ENCODE results near the gene LMF2. TPM values are rescaled to one million over a fixed set of nuclear protein-coding genes. Genes with fewer than 3 reads are reported as not detected.
A peak's percentile ranks its signal among the peaks of the same experiment; 100 is the strongest.

The LMF2 gene
- total RNA-seq, 2 experiments from 2014 or later: 49.2 to 50.7 TPM

- CTCF ChIA-PET (ENCODE audit: unreplicated experiment): no interaction called here
- POLR2A ChIA-PET: no interaction called here
- H3K9me2 ChIP-seq (ENCODE audit: insufficient read depth, low read length): no peaks in the 10 kb centered on the region
- peak within 1 kb of the TSS; percentile 69 for H3K4me2 ChIP-seq (ENCODE audit: low read length)
- TF ChIP-seq EZH2phosphoT487 (IDR thresholded peaks at IDR 0.05; ENCODE audit: borderline replicate concordance, low read depth, low read length) (no peak), CTCF (conservative IDR thresholded peaks at IDR 0.05; ENCODE audit: low read length) (no peak)
- no peaks in the 10 kb centered on the region for H4K20me1 ChIP-seq (ENCODE audit: insufficient read depth, low read length)
- intact Hi-C loops (cut with micrococcal nuclease; ENCODE audit: unreplicated experiment): no loop called here
- no peaks in the 10 kb centered on the region for H3K79me2 ChIP-seq (ENCODE audit: insufficient read depth, low read depth, low read length)
- peak; percentile 55 for DNase-seq (ENCODE audit: low spot score)
- no peaks in the 10 kb centered on the region for H3K9me3 ChIP-seq (ENCODE audit: low read length)
- peaks cover 10% of the 10 kb centered on the region for H3K4me1 ChIP-seq (ENCODE audit: insufficient read depth, low read length, poor library complexity, severe bottlenecking)
- BruUV-seq (replicated peaks): no TSS peak
- no peaks in the 10 kb centered on the region for H3K36me3 ChIP-seq (ENCODE audit: insufficient read depth, low read length)
- 0 out of 2 replicates have a peak within 1 kb of the TSS, but pooled peaks have one; percentile 10 for H2AFZ ChIP-seq (ENCODE audit: low read length)
- H3K27ac ChIP-seq (ENCODE audit: low read depth, low read length, poor library complexity, severe bottlenecking): no peak within 1 kb of the TSS
- H3K4me3 ChIP-seq (ENCODE audit: low read depth, low read length, poor library complexity, severe bottlenecking): peak within 1 kb of the TSS; percentile 68
Measured at GRCh38 chr22:50481440-50482106, 25.9 kb downstream of the LMF2 start, which contains the start of gene ADM2. Gene ADM2 (plus strand): TSS chr22:50481543. CDS start chr22:50481848, 305 bp downstream.

GRCh38 chr22:50481045-50481439, 26.5 kb downstream of the LMF2 start:
- Histone ChIP-seq H3K4me2 (ENCODE audit: low read length) (peak overlapping the region; percentile 69; the same call in 1 of the 2 replicates), H3K79me2 (ENCODE audit: insufficient read depth, low read depth, low read length) (no peaks in the 10 kb centered on the region), H2AFZ (ENCODE audit: low read length) (no peak overlapping the region), H3K9me2 (ENCODE audit: insufficient read depth, low read length) (no peaks in the 10 kb centered on the region), H3K27ac (ENCODE audit: low read depth, low read length, poor library complexity, severe bottlenecking) (no peak overlapping the region), H3K36me3 (ENCODE audit: insufficient read depth, low read length) (no peaks in the 10 kb centered on the region), H3K4me1 (ENCODE audit: insufficient read depth, low read length, poor library complexity, severe bottlenecking) (peaks cover 10% of the 10 kb centered on the region), H3K9me3 (ENCODE audit: low read length) (no peaks in the 10 kb centered on the region), H4K20me1 (ENCODE audit: insufficient read depth, low read length) (no peaks in the 10 kb centered on the region), H3K4me3 (ENCODE audit: low read depth, low read length, poor library complexity, severe bottlenecking) (peak overlapping the region; percentile 68)
- POLR2A ChIA-PET: no interaction called here
- no peak for TF ChIP-seq EZH2phosphoT487 (IDR thresholded peaks at IDR 0.05; ENCODE audit: borderline replicate concordance, low read depth, low read length)
- no peak for TF ChIP-seq CTCF (conservative IDR thresholded peaks at IDR 0.05; ENCODE audit: low read length)
- CTCF ChIA-PET (ENCODE audit: unreplicated experiment): no interaction called here
- intact Hi-C loops (cut with micrococcal nuclease; ENCODE audit: unreplicated experiment): no loop called here
- BruUV-seq (replicated peaks): no TSS peak
- no peak for DNase-seq (ENCODE audit: low spot score)

- Histone ChIP-seq H3K36me3 (ENCODE audit: insufficient read depth, low read length) (no peaks in the 10 kb centered on the region), H2AFZ (ENCODE audit: low read length) (no peak overlapping the region), H3K9me2 (ENCODE audit: insufficient read depth, low read length) (no peaks in the 10 kb centered on the region), H3K4me1 (ENCODE audit: insufficient read depth, low read length, poor library complexity, severe bottlenecking) (peaks cover 17% of the 10 kb centered on the region), H3K27ac (ENCODE audit: low read depth, low read length, poor library complexity, severe bottlenecking) (no peak overlapping the region), H3K4me3 (ENCODE audit: low read depth, low read length, poor library complexity, severe bottlenecking) (no peak overlapping the region), H3K4me2 (ENCODE audit: low read length) (no peak overlapping the region), H3K9me3 (ENCODE audit: low read length) (no peaks in the 10 kb centered on the region), H4K20me1 (ENCODE audit: insufficient read depth, low read length) (no peaks in the 10 kb centered on the region), H3K79me2 (ENCODE audit: insufficient read depth, low read depth, low read length) (no peaks in the 10 kb centered on the region)
- TF ChIP-seq CTCF (conservative IDR thresholded peaks at IDR 0.05; ENCODE audit: low read length) (no peak), EZH2phosphoT487 (IDR thresholded peaks at IDR 0.05; ENCODE audit: borderline replicate concordance, low read depth, low read length) (no peak)
- BruUV-seq (replicated peaks): no TSS peak
- POLR2A ChIA-PET: no interaction called here
- CTCF ChIA-PET (ENCODE audit: unreplicated experiment): interaction anchor here (0.6 kb wide), 1 partner anchor 289 kb away, joined by 3 read pairs; no protein-coding TSS in a partner anchor
- DNase-seq (ENCODE audit: low spot score): no peak
- intact Hi-C loops (cut with micrococcal nuclease; ENCODE audit: unreplicated experiment): loop anchor here (10.0 kb wide), 1 partner anchor 235 kb away; the partner anchor contains the start of gene TUBGCP6
Measured at GRCh38 chr22:50479721-50480120, 27.8 kb downstream of the LMF2 start.

All from OCI-LY7 (cell line).